Uterus (tissue), 4 donors: ENCODE results near the gene LCE7A. TPM values are rescaled to one million over a fixed set of nuclear protein-coding genes. Genes with fewer than 3 reads are reported as not detected.

Experiments
- DNase-seq, 2 donors: peaks; one replicate each; pipeline ENCODE4 v3.0.0-alpha.2; 2019 to 2020
- H3K27ac ChIP-seq, 2 donors: fragments of 200-600 bp; sonication (generic); 1 replicate in 1 of 2; 2 replicates in 1 of 2; pipeline ENCODE4 v1.5.1; 2016 to 2018
- H3K27me3 ChIP-seq, 2 donors: fragments of 200-600 bp; sonication (generic); one replicate each; pipeline ENCODE4 v1.5.1; 2018 to 2019; ENCODE audit warnings: control low read depth in 1 of 2
- H3K36me3 ChIP-seq, 2 donors: fragments of 200-600 bp; sonication (generic); one replicate each; pipeline ENCODE4 v1.5.1; 2019; ENCODE audit warnings: control low read depth in 1 of 2
- H3K4me1 ChIP-seq, 2 donors: fragments of 200-600 bp; sonication (generic); one replicate each; pipeline ENCODE4 v1.5.1; 2018 to 2019; ENCODE audit warnings: control low read depth in 1 of 2
- H3K4me3 ChIP-seq, 2 donors: fragments of 200-600 bp; sonication (generic); 1 replicate in 1 of 2; 2 replicates in 1 of 2; pipeline ENCODE4 v1.5.1; 2018 to 2019; ENCODE audit warnings: mild to moderate bottlenecking in 1 of 2
- H3K9me3 ChIP-seq, 2 donors: fragments of 200-600 bp; sonication (generic); one replicate each; pipeline ENCODE4 v1.5.1; 2019; ENCODE audit warnings: control low read depth in 1 of 2
- POLR2A ChIP-seq, 2 donors: fragments of 450-650 bp; IDR thresholded peaks; one replicate each; pipeline ENCODE4 v1.6.1; 2016; ENCODE audit warnings: antibody characterized with exemption in 2 of 2, mild to moderate bottlenecking in 1 of 2, moderate library complexity in 1 of 2
- intact Hi-C: fragments of 100-400 bp; cut with DNase I; formaldehyde crosslinking; loops from one replicate; pipeline ENCODE4 v1.15.1; 2023; ENCODE audit warnings: low total_unique reads
- total RNA-seq, 4 donors: library from RNA; depleted of rRNA in 3 of 4; stranded (reverse); fragments of >200 nt in 3 of 4; gene quantifications; one replicate each; pipeline versions ENCODE4 v1.1.0 to v1.2.4, GENCODE V29; 2014 to 2023
- TF ChIP-seq, protein P1 (sequence below), 4 experiments: fragments of 200-600 bp in 2 of 4; fragments of 450-650 bp in 2 of 4; sonication (generic) in 2 of 4; IDR thresholded peaks; one replicate each; pipeline ENCODE4 v1.5.1; 2016 to 2019; ENCODE audit warnings: antibody characterized with exemption in 4 of 4, mild to moderate bottlenecking in 2 of 4, moderate library complexity in 1 of 4
- donor health status: DM: yes; HTN: yes; CAD: no.

The LCE7A gene
- total RNA-seq, 4 donors from 2014 or later: not detected

DNA sequence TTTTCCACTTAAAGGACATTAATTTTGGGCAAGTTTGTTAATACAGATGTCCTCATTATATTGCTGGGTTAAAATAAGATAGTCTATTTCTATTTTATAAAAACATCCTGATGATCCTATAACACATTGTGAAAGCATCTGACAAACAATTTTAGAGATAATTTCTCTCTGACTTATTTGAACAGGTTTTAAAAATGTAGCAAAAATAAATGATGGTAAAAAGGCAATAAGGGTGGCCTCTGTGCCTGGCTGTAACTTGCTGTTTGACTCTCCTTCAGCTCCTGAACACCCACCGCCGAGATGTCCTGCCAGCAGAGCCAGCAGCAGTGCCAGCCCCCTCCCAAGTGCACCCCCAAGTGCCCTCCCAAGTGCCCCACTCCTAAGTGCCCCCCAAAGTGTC is 32.6 kb upstream of the LCE7A start, which contains the start of gene LCE1A:
LCE1A (plus strand) TSS at position 301 of the 400 bp plus-strand sequence; CDS start at position 301, 0 bp downstream.
- intact Hi-C loops: no loop called here
- TF ChIP-seq POLR2A (IDR thresholded peaks at IDR 0.05): no peak
- TF ChIP-seq, protein P1, sequence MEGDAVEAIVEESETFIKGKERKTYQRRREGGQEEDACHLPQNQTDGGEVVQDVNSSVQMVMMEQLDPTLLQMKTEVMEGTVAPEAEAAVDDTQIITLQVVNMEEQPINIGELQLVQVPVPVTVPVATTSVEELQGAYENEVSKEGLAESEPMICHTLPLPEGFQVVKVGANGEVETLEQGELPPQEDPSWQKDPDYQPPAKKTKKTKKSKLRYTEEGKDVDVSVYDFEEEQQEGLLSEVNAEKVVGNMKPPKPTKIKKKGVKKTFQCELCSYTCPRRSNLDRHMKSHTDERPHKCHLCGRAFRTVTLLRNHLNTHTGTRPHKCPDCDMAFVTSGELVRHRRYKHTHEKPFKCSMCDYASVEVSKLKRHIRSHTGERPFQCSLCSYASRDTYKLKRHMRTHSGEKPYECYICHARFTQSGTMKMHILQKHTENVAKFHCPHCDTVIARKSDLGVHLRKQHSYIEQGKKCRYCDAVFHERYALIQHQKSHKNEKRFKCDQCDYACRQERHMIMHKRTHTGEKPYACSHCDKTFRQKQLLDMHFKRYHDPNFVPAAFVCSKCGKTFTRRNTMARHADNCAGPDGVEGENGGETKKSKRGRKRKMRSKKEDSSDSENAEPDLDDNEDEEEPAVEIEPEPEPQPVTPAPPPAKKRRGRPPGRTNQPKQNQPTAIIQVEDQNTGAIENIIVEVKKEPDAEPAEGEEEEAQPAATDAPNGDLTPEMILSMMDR (IDR thresholded peaks at IDR 0.05): no peak
- no peaks in the 10 kb centered on the region for H3K4me1 ChIP-seq
- H3K27me3 ChIP-seq: no peaks in the 10 kb centered on the region
- H3K27ac ChIP-seq: no peak within 1 kb of the TSS
- no peak within 1 kb of the TSS for H3K4me3 ChIP-seq
- no peaks in the 10 kb centered on the region for H3K9me3 ChIP-seq
- no peaks in the 10 kb centered on the region for H3K36me3 ChIP-seq
- DNase-seq: no peak

DNA sequence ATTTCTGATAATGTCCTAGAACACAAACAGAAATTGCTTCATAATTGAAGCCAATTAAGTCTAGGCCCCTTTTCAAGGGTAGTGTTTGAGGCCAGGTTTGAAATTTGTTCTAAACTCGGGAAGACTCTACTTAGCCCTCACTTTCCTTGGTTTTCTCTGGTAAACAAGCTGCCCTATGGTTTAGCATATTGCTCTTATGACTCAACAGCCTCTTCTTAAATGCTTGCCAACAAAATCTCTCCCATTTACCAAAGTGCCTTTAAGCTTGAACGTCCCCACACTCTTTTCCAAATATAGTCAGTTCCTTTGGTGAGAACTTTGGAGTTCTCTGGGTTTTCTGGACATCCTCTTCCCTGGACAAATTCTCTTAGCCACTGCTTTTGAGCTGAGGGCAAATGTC is 22.9 kb upstream of the LCE7A start:
- Histone ChIP-seq H3K4me3 (no peak overlapping the region), H3K27ac (no peak overlapping the region), H3K27me3 (no peaks in the 10 kb centered on the region), H3K9me3 (no peaks in the 10 kb centered on the region), H3K4me1 (no peaks in the 10 kb centered on the region), H3K36me3 (no peaks in the 10 kb centered on the region)
- intact Hi-C loops: no loop called here
- no peak for DNase-seq
- TF ChIP-seq, protein P1 (IDR thresholded peaks at IDR 0.05): no peak
- no peak for TF ChIP-seq POLR2A (IDR thresholded peaks at IDR 0.05)

DNA sequence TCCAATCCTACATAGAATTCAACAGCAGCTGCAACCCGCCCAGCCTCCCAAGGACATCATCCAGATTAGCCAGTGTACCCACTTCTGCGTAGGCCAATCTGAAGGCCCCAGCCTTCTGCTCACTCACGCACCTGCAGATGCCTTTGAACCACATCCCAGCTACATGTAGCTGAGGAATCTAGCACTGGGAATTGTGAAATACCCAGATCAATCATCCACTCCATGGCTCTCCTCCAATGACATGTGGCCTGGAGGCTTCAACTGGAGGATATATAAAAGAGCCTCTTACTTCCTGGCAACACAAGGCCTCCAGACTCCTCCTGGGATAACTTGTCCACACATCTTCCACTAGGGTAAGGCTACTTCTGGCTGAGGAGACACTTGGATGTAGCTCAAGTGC is 17.2 kb upstream of the LCE7A start, which contains the start of gene LCE6A:
LCE6A (plus strand) TSS at position 301 of the 400 bp plus-strand sequence. CDS start 665 bp downstream, outside the sequence.
- TF ChIP-seq, protein P1 (IDR thresholded peaks at IDR 0.05): no peak
- TF ChIP-seq POLR2A (IDR thresholded peaks at IDR 0.05): no peak
- Histone ChIP-seq H3K27ac (no peak within 1 kb of the TSS), H3K4me3 (no peak within 1 kb of the TSS), H3K4me1 (no peaks in the 10 kb centered on the region), H3K27me3 (no peaks in the 10 kb centered on the region), H3K9me3 (no peaks in the 10 kb centered on the region), H3K36me3 (no peaks in the 10 kb centered on the region)
- no peak for DNase-seq
- intact Hi-C loops: no loop called here

DNA sequence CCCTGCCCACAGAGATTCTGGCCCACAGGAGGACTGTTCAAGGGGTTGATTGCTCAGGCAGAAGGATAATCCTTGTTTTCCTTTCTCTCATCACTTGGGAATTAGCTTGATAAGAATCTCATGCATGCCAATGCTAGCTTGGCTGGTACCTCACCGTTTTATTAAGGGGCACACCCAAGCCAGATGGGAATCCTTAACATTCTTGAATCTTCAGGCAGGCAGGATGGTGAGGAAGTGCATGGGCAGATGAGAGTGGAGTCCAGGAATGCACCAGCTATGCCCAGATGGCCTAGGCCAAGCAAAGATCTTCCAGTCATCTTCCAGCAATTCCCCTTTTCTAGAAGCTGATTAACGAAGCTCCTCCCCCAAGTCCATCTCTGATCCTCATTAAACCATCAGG is 4.1 kb upstream of the LCE7A start:
- H3K36me3 ChIP-seq: no peaks in the 10 kb centered on the region
- no peaks in the 10 kb centered on the region for H3K4me1 ChIP-seq
- no peak overlapping the region for H3K4me3 ChIP-seq
- intact Hi-C loops: no loop called here
- TF ChIP-seq POLR2A (IDR thresholded peaks at IDR 0.05): no peak
- TF ChIP-seq, protein P1 (IDR thresholded peaks at IDR 0.05): no peak
- no peak overlapping the region for H3K27ac ChIP-seq
- no peak for DNase-seq
- no peaks in the 10 kb centered on the region for H3K27me3 ChIP-seq
- no peaks in the 10 kb centered on the region for H3K9me3 ChIP-seq

DNA sequence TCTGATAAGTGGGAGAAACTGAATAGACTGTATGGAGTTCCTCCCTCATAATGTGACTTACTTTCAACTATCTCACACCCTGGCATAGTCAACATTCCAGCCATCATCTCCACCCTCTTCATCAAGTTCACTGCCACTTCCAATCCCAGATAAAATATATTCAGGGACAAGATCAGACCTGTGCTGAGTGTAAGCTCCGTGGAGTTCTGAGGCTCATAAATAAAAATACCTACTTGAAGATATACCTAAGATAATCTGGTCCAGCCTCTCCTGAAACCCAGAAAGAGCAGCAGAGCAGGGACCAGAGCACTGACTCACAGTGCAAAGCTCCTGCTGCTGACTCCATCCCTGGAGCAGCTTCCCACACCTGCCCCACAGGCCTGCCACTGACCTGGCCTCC is 1.7 kb upstream of the LCE7A start:
- TF ChIP-seq, protein P1 (IDR thresholded peaks at IDR 0.05): no peak
- TF ChIP-seq POLR2A (IDR thresholded peaks at IDR 0.05): no peak
- intact Hi-C loops: no loop called here
- DNase-seq: no peak
- no peaks in the 10 kb centered on the region for H3K4me1 ChIP-seq
- H3K9me3 ChIP-seq: no peaks in the 10 kb centered on the region
- no peak overlapping the region for H3K4me3 ChIP-seq
- no peaks in the 10 kb centered on the region for H3K27me3 ChIP-seq
- H3K27ac ChIP-seq: no peak overlapping the region
- H3K36me3 ChIP-seq: no peaks in the 10 kb centered on the region
